ENCODE data around the gene RBSN.

The RBSN gene

DNA sequence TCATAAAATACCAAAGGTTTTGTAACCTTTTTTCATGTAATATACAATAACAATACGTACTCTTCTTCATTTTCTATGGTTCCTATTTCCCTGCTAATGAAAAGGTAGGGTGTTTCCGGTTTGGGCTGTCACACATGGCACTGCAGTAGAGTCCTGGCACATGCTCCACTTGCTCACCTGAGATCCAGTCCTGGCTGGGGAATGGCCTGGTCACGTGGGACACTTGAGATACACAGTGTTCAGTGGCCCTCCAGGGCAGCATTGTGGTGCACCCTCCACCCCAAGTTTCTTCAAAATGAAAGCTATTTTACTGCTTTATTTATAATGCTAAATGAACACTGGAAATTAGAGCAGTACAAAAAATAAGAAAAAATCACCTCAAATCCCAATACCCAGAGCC is 57.0 kb downstream of the RBSN start:
- H3K4me3 ChIP-seq (ENCODE audit: low read depth, low read length): no peak overlapping the region
- TF ChIP-seq, protein P1, sequence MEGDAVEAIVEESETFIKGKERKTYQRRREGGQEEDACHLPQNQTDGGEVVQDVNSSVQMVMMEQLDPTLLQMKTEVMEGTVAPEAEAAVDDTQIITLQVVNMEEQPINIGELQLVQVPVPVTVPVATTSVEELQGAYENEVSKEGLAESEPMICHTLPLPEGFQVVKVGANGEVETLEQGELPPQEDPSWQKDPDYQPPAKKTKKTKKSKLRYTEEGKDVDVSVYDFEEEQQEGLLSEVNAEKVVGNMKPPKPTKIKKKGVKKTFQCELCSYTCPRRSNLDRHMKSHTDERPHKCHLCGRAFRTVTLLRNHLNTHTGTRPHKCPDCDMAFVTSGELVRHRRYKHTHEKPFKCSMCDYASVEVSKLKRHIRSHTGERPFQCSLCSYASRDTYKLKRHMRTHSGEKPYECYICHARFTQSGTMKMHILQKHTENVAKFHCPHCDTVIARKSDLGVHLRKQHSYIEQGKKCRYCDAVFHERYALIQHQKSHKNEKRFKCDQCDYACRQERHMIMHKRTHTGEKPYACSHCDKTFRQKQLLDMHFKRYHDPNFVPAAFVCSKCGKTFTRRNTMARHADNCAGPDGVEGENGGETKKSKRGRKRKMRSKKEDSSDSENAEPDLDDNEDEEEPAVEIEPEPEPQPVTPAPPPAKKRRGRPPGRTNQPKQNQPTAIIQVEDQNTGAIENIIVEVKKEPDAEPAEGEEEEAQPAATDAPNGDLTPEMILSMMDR (IDR thresholded peaks at IDR 0.05; ENCODE audit: borderline replicate concordance, insufficient read depth, low read depth, low read length): no peak

DNA sequence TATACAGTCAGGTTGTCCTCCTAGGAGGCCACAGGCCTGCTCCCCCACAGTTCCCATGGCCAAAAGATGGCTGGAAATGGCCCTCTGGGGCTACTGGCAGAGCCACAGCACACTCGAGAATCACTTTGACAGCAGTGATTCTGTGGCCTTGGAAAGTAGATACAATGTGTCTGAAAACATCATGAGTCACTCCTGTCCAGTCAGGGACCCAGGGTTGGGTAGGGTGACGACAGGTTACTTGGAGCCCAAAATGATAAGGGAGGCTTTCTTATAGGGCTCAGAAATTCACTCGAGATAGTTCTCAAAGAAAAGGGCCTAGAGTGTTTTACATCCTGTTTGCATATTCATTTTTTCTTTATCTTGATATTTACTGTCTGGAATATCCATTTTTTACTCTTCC is 58.1 kb downstream of the RBSN start:
- TF ChIP-seq, protein P1 (IDR thresholded peaks at IDR 0.05; ENCODE audit: borderline replicate concordance, insufficient read depth, low read depth, low read length): no peak
- H3K4me3 ChIP-seq (ENCODE audit: low read depth, low read length): no peak overlapping the region

DNA sequence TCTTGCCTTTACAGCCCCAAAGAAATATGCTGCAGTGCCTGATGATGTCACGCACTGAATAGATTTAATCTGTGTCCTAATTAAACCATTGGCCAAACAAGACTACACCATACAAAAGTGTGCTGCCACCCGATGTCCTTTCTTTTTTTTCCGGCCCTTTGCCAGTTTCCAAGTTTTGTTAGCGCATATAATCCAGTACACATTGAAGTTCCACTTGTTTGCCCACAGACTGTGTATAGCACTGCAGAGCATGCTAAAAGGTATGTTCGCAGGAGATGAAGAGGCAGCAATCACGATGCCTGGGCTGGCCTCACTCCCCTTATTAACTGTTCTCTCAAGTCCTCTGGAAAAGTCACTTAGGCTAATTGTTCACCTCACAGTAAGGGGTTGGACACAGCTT is 60.6 kb downstream of the RBSN start:
- H3K4me3 ChIP-seq (ENCODE audit: low read depth, low read length): no peak overlapping the region
- TF ChIP-seq, protein P1 (IDR thresholded peaks at IDR 0.05; ENCODE audit: borderline replicate concordance, insufficient read depth, low read depth, low read length): no peak

DNA sequence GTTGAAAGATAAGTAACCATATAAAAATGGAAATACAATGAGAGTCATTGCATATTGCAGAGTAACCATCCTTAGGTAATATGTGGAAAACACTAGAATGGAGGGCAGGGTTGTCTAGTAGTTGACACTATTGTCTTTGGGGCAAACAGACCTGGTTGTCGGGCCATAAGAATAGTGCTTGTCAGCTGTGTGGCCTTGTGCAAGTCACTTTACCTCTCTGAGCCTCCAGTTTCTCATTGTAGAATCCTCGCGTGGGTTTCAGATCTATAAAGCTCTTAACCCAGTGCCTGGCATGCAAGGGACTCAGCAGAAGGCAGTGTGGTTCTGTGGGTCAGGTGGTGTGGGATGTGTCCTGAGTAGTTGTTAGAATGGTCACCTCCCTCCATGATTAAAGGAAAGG is 65.8 kb downstream of the RBSN start:
- no peak overlapping the region for H3K4me3 ChIP-seq (ENCODE audit: low read depth, low read length)
- TF ChIP-seq, protein P1 (IDR thresholded peaks at IDR 0.05; ENCODE audit: borderline replicate concordance, insufficient read depth, low read depth, low read length): no peak

DNA sequence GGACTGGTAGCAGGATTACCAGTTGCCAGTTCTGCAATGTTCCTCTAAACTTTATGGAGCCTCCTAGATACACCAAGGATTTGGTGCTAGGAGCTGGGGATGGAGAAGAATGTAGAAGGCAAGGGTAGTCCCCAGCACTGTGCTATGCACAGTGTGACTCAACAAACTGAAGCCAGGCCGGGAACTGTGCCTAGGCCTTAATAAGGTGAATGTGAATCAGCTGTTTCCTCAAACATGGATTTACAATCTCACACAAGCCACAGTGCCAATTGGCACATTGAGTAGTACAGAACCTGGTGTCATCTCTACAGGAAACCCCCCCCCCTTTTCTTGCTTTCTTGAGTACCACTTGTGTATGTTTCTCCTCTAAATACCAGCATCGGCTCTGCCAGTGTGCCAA is 66.3 kb downstream of the RBSN start:
- H3K4me3 ChIP-seq (ENCODE audit: low read depth, low read length): no peak overlapping the region
- TF ChIP-seq, protein P1 (IDR thresholded peaks at IDR 0.05; ENCODE audit: borderline replicate concordance, insufficient read depth, low read depth, low read length): no peak

DNA sequence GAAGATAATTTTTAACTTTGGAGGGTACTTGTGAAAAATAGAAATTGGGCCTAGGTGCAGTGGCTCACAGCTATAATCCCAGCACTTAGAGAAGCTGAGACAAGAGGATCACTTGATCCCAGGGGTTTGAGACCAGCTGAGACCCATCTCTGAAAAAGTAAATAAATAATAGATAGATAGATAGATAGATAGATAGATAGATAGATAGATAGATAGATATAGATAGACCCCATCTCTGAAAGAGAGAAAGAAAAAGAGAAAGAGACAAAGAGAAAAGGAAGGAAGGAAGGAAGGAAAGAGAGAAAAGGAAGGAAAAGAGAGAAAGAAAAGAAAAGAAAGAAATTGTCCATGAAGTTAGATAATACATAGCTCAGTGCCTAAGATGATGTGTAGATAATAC is 69.3 kb downstream of the RBSN start:
- TF ChIP-seq, protein P1 (IDR thresholded peaks at IDR 0.05; ENCODE audit: borderline replicate concordance, insufficient read depth, low read depth, low read length): no peak
- no peak overlapping the region for H3K4me3 ChIP-seq (ENCODE audit: low read depth, low read length)

DNA sequence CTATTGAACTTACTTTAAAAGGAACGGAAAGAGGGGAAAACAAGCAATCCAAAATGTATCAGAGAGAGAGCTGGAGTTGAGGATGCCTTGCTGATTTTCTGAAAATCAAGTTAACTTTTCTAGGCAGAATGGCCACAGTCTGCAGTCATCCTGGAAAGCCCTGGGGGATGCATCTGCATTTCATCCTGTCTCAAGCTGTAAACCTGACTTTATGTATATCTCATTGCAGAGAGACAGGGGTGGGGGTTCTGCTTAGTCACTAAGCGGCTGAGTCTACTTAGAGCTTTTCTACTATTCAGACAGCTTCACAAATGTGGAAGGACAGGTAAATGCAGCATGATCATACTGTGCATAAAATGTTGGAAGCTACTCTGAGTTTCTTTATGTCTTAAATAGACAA is 75.2 kb downstream of the RBSN start:
- TF ChIP-seq, protein P1 (IDR thresholded peaks at IDR 0.05; ENCODE audit: borderline replicate concordance, insufficient read depth, low read depth, low read length): no peak
- no peak overlapping the region for H3K4me3 ChIP-seq (ENCODE audit: low read depth, low read length)

Data from GM12875 (cell line).